Lung microvascular endothelial cell (primary cell): ENCODE data around the gene ATP5MK. TPM values are rescaled to one million over a fixed set of nuclear protein-coding genes. Genes with fewer than 3 reads are reported as not detected.
"Not testable (repeated sequence)": the region's sequence is repeated elsewhere in the genome, so short reads cannot be mapped to it uniquely, and the experiment has no call there.

Experiments used
- DNase-seq, 2 donors: peaks; one replicate each; pipeline versions ENCODE4 v3.0.0 to v3.0.0-alpha.2; 2010; ENCODE audit warnings: low read depth in 2 of 2
- total RNA-seq: library from RNA; depleted of rRNA; stranded (reverse); fragments of >200 nt; gene quantifications from 2 replicates; pipeline ENCODE4 v1.2.1, GENCODE V29; 2014

Gene ATP5MK
- total RNA-seq, 1 donor from 2014 or later = 219 TPM

- peak in 1 of 2 donors; percentile 21 for DNase-seq
Observed at GRCh38 chr10:103397191-103397825, 1.0 kb upstream of the ATP5MK start.

DNA sequence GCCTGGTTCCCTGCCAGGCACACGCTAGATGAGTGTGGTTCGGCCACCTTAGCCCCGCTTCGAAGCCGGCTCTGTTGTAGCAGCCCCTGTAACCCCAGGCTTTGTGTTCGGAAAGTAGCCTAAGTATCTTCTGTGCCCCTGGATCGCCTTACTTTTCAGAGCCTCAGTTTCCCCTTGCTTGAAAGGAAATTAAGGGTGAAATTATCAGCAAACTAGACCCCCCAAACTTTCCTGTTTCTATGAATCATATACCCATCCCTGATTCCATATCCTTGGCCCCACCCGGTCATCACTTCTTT is 463 bp upstream of the ATP5MK start:
- no peak for DNase-seq

GRCh38 chr10:103395754-103396066 is 565 bp downstream of the ATP5MK start:
- DNase-seq = peak; percentile 22 to 37

DNA sequence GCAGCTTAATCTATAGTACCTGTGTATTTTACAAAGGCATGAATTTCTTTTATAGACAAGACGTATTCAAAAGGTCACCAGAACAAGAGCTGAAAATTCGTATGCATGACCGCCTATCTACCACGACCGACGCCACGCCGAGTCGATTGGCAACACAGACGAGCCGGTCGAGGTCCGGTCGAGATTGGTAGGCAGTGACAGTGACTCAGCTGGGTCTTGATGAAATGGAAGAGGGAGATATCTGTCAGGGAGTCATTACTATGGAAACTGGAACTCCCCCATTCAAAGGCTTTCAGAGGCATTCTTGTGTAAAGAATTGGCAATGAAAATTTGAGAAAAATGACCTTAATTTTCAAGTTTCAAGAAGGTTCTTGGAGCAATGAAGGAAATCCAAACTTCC is 2.1 kb downstream of the ATP5MK start:
- no peak for DNase-seq

DNA sequence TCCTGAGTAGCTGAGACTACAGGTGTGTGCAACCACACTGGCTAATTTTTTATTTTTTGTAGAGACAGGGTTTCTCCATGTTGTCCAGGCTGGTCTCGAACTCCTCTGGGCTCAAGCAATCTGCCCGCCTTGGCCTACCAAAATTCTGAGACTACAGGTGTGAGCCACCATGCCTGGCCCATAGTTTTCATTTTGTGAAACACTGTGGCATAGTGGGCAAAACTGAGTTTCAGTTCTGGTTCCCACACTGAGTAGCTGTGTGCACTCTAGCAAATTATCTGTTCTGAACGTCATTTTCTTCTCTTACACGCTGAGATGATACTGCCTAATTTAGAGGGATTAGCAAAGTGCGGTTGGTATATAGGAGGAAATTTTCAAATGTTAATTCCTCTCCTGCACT is 13.5 kb downstream of the ATP5MK start:
- DNase-seq = no peak

DNA sequence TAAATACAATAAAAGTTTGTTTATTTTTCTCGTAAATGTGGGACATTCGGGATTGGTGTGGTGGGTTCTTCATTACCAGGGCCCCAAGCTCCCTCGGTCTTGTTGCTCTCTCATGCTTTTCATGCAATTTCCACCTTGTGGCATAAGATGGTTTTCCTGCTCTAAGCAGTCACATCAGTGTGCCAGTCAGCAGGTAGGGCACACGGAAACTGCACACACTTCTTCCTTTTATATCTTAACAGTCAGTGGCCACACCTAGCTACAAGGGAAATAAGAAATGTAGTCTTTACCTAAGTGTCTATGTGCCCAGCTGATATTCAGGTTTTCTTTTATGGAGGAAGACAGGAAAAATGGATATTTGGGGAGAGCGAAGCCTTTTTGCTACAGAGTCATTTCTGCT is 22.0 kb downstream of the ATP5MK start:
- no peak for DNase-seq

DNA sequence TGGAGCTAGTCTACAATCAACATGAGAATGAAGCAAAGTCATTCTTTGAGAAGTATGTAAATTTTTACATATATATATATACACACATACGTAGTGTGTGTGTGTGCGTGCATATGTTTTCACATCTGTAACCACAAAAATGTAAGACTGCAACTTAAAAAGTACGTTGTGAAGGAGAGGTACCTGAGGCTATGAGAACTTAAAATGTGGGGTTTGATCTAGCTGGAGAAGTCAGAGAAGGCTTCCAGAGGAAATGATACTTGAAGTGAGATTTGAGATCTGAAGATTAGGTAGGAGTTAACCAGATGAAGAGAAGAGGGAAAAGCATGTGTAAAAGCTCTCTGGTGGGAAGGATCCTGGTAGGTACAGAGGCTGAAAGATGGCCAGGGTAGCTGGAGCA is 22.7 kb downstream of the ATP5MK start:
- DNase-seq = no peak

DNA sequence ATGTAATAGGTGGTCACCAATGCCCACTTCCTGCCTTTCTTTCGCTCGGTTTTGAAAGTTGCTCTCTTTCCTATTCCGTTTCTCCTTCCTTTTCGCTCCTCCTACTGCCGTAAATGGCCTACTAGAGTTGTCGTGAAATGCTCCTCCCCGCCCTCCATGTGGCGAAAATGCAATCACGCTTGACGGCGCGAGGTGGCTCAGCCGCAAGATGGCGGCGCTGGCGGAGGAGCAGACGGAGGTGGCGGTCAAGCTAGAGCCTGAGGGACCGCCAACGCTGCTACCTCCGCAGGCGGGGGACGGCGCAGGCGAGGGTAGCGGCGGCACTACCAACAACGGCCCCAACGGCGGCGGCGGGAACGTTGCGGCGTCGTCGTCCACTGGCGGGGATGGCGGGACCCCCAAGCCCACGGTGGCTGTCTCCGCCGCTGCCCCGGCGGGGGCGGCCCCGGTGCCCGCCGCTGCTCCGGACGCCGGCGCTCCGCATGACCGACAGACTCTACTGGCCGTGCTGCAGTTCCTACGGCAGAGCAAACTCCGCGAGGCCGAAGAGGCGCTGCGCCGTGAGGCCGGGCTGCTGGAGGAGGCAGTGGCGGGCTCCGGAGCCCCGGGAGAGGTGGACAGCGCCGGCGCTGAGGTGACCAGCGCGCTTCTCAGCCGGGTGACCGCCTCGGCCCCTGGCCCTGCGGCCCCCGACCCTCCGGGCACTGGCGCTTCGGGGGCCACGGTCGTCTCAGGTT is 28.3 kb downstream of the ATP5MK start, which contains the start of gene TAF5:
TSS of gene TAF5 (plus strand) at position 195 of the 737 bp plus-strand sequence. CDS start at position 209, 14 bp downstream.
- peak; percentile 96 to 97 for DNase-seq

GRCh38 chr10:103367379-103367781 is 28.9 kb downstream of the ATP5MK start:
- peak in 1 of 2 donors; percentile 3 for DNase-seq

GRCh38 chr10:103360791-103361190 is 35.5 kb downstream of the ATP5MK start:
- DNase-seq = not testable (repeated sequence)

GRCh38 chr10:103359493-103359892 is 36.8 kb downstream of the ATP5MK start:
- DNase-seq = not testable (repeated sequence)

DNA sequence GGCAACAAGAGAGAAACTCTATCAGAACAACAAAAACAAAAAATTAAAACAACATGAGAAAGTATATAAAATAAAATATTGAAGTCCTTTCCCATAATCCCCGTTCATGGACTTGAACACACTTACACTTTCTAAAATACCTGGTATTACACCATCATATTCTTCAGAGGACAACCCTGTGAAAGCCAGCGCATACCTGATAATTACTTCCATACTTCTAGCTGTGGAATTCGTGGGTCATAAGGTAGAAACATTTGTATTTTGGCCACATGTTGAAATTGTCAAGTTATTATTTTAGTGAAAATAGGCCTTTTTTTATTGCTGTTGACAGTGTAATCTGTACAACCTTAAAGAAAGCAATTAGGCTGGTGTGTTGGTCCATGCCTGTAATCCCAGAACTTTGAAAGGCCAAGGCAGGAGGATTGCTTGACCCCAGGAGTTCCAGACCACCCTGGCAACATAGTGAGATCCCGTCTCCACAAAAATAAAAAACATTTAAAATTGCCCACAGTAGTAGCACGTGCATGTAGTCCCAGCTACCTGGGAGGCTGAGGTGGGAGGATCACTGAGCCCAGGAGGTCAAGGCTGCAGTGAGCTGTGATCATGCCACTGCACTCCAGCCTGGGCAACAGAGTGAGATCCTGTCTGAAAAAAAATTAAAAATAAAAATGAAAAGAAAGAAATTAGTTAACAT is 40.2 kb downstream of the ATP5MK start:
- DNase-seq = no peak

- not testable (repeated sequence) for DNase-seq
Observed at GRCh38 chr10:103354567-103354966, 41.7 kb downstream of the ATP5MK start.

GRCh38 chr10:103353281-103353680 is 43.0 kb downstream of the ATP5MK start:
- no peak for DNase-seq

GRCh38 chr10:103350517-103351260 is 45.6 kb downstream of the ATP5MK start, which contains the start of gene PCGF6:
Gene PCGF6, minus strand, starts transcription at chr10:103351140. Its CDS starts 74 bp downstream, at chr10:103351066.
- DNase-seq = peak; percentile 82 to 89

DNA sequence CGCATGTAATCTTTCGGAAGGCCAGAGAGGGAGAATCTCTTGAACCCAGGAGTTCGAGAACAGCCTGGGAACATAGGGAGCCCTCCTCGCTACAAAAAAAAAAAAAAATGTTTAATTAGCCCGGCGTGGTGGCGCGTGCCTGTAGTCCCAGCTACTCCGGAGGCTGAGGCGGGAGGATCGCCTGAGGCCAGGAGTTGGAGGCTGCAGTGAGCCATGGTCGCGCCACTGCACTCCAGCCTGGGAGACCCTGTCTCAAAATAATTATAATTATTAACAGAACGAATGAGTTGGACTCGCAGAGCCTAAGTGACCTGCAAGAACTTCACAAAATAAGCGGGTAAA is 46.1 kb downstream of the ATP5MK start:
- no peak for DNase-seq

Other genes with a start within 250 kb of the ATP5MK start
- 40.3 and 54.4 TPM in 2 replicates for gene NT5C2, start 203.2 kb downstream of the ATP5MK start, total RNA-seq
- gene RPEL1, start 150.6 kb downstream of the ATP5MK start, total RNA-seq = under 0.01 and 0.20 TPM in 2 replicates
- under 0.01 TPM in 2 replicates for gene INA, start 119.3 kb downstream of the ATP5MK start, total RNA-seq
- 8.1 and 8.7 TPM in 2 replicates for gene PCGF6, start 45.3 kb downstream of the ATP5MK start, total RNA-seq
- 3.1 and 4.2 TPM in 2 replicates for gene TAF5, start 28.5 kb downstream of the ATP5MK start, total RNA-seq
- 19.0 and 27.2 TPM in 2 replicates for gene PDCD11, start 151 bp upstream of the ATP5MK start, total RNA-seq
- 9.1 and 12.2 TPM in 2 replicates for gene CALHM2, start 55.9 kb upstream of the ATP5MK start, total RNA-seq
- gene CALHM1, start 62.4 kb upstream of the ATP5MK start, total RNA-seq = not detected in 2 replicates
- not detected in 2 replicates for gene CALHM3, start 82.8 kb upstream of the ATP5MK start, total RNA-seq
- gene NEURL1, start 97.2 kb upstream of the ATP5MK start, total RNA-seq = not detected in 2 replicates